ENCODE data around the gene PAK5.

Gene PAK5

GRCh38 chr20:9775176-9775575 lies 63.7 kb downstream of the PAK5 start:
- DNase-seq, result no peak

DNA sequence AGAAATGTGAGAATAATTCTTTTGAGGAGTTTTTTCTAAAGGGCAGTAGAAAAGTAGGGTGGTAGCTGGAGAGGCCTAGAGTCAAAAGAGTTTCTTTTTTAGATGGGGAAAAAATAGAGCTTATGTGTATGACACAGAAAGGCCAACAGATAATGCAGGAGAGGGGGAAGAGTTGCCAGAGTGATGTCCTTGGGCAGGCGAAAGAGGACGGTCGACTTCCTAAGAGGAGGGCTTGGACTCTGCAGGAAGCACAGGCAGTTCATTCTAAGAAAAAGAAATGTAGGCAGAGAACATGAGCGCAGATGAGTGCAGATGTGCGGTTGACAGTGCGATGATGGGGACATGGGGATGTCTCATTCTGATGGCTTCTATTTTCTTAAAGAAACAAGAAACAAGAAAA lies 68.9 kb downstream of the PAK5 start:
- DNase-seq, result no peak

DNA sequence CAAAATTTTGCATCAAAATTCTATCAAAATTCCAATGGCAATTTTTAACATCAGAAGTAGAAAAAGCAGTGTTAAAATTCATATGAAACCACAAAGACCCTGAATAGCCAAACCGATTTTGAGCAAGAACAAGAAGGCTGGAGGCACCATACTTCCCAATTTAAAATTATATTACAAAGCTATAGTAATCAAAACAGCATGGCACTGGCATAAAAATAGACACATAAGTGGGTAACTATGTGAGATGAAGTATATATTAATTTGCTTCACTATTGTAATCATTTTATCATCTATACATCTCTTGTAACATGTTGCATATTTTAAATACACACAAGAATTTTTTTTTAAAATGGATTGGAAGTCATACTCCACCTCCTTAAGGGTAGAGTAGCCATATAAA lies 77.4 kb downstream of the PAK5 start:
- DNase-seq, result no peak

- DNase-seq, result no peak
Observed at GRCh38 chr20:9759392-9759791, 79.5 kb downstream of the PAK5 start.

- DNase-seq, result no peak
Observed at GRCh38 chr20:9758752-9759151, 80.1 kb downstream of the PAK5 start.

DNA sequence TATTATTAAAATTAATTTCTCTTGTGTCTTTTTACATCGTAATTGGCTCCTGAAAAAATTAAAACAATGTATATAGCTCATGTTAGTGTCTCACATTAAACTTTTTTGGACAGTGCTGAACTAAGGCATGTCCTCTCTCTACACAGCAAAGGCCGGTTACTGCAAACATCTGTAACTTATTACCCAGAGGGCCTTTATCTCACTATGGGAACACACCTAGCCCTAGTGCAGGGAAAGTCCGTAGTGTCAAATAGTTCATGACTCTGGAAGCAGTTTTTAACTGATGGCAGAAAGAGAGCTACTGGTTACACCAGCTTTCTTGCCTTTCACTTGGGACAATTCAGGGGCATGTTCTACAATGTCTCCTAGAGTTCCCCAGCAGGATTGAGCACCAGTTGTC lies 82.2 kb downstream of the PAK5 start:
- no peak for DNase-seq

- DNase-seq, result no peak
Observed at GRCh38 chr20:9755301-9755700, 83.6 kb downstream of the PAK5 start.

- no peak for DNase-seq
Observed at GRCh38 chr20:9744551-9744950, 94.3 kb downstream of the PAK5 start.

DNA sequence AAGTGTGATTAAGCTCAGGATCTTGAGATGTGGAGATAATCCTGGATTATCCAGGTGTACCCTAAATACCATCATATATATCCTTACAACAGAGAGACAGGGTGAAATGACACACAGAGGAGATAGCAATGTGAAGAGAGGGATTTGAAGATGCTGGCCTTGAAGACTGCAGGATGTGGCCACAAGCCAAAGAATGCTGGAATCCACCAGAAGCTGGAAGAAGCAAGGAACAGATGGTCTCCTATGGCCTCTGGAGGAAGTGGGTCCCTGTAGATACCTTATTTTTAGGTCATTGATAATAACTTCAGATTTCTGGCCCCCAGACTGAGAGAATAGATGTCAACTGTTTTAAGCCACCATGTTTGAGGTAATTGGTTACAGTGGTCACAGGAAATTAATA lies 95.0 kb downstream of the PAK5 start:
- DNase-seq, result no peak

GRCh38 chr20:9742821-9743220 lies 96.1 kb downstream of the PAK5 start:
- no peak for DNase-seq

DNA sequence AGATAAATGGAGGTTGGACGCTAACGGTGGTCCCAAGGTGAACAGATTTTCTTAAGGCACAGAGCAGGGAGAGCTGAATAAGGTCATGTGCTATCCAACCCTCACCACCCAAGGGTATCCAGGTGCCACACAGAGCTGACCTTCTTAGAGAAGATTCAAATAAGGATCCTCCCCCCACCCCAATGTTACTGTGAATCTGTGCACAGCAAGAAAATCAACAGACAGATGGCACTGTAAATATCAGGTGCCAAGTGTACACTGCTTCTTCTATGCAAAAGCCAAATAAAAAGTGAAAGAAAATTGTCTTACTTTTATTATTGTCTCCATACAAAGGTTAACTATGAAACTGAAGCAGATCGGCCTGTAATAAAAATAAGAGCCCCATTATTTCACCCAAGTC lies 96.9 kb downstream of the PAK5 start:
- no peak for DNase-seq

DNA sequence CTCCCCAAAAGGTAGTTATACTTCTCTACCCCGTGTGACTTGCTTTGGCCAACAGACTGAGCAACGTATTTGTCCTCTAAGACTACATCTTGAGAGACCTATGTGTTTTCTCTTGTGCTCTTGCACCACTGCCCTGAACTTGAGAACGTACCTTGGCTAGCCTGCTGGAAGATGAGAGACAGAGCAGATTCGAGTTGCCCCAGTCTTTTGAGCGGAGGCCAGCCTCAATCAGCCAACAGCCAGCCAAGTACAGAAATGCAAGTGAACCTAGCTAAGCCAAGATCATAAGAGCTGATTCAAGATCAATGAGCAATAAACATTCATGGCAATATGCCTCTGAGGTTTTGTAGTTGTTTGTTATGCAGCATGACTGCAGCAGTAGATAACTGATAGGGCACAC lies 98.4 kb downstream of the PAK5 start:
- DNase-seq, result no peak

- no peak for DNase-seq
Observed at GRCh38 chr20:9739991-9740390, 98.9 kb downstream of the PAK5 start.

- DNase-seq, result no peak
Observed at GRCh38 chr20:9736373-9736772, 102.5 kb downstream of the PAK5 start.

DNA sequence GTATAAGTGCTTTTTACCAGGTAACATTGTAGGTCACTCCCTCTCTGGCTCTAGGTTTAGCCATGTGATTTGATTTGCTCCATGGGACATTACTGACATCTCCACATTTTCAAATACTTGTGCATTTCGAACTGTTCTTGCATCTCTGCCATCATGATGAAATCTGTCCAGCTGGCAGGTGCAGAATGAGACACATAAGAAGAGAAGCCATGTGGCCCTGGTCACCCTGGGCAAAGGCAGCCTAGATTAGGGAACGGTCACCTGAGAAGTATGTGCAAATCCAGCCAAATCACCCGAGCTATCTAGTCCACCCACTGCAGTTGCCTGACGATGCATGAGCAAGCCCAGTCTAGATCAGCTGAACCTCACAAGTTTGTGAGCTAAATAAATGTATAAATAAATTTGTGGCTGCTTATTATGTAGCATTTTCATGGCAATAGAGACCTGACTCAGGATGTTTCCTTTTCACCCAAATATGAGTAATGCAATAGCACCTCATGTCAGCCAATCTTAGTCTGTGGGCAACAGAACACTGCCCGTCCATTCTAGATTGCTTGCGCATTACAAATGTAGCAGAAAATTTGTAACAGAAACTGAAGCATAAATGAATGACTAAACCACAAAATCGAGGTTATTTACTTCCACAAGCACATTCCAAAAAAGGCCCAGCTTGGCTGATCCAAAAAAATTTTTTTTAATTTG lies 115.2 kb downstream of the PAK5 start:
- DNase-seq, result no peak

DNA sequence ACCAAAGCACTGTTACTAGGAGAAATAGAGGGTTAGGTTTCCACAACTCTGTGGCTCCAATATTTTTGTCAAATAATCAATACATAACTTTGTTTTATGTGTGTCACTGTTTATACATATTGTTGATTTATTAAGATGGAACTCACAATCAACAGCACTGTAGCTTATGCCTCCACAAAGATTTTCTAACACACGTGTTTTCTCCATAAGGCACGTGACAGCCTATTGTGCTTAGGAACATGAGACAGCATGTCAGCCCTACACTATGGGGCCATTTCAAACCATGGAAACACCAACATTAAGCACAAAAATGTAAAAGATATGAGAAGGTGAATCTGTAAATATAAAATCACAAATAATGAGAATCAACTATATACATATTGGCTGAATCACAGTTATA lies 127.0 kb downstream of the PAK5 start:
- DNase-seq, result no peak

DNA sequence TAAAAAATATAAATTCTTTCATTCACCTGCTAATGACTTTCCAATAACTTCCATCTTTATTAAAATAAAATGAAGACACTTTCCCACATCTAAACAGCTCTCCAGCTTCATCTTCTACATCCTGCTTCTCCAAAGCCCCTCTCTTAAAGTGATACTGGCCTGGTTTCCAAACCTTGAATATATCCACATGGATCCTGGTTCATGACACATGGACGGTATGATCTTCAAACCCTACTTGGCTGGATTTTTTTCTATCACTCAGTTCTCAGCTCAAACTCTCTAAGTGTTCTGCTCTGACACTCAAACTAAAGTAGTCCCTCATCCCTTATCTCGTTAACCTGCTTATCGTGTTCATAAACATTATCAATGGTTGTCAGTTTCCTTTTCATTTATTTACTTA lies 128.2 kb downstream of the PAK5 start:
- no peak for DNase-seq

DNA sequence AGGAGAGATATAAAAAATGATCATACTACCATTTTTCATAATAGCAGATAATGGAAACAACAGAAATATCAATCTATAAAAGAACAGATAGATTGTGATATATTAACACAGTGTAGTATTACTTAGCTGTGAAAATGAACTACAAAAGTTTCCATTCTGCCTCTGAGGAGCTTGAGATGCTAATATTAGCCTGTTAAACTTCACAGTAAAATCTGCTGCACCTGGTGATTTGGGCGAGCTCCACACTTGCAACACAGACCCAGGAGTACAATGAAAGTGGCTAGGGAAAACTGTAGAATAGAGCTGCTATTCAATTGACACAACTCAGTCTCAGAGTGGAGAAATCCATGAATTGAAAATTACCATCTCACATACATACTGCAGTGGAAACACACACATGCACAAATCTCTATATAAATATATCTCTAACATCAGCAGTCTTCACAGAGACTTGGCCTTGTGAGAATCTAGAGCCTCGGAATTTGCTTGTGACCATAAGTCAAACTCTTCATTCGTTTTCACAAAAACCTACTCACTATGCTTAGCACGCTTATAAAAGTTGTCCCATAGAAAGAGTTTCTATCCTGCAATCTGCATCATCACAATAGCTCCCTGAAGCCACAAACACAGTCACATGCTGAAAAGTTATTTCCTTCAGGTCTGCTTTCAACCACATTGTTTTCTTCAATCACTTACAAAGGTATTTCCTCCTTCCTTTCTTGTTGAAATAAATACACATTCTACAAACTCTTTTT lies 133.0 kb downstream of the PAK5 start:
- DNase-seq, result no peak

GRCh38 chr20:9699181-9699580 lies 139.7 kb downstream of the PAK5 start:
- DNase-seq, result no peak

GRCh38 chr20:9689041-9689440 lies 149.8 kb downstream of the PAK5 start:
- DNase-seq, result no peak

GRCh38 chr20:9686866-9687265 lies 152.0 kb downstream of the PAK5 start:
- no peak for DNase-seq

DNA sequence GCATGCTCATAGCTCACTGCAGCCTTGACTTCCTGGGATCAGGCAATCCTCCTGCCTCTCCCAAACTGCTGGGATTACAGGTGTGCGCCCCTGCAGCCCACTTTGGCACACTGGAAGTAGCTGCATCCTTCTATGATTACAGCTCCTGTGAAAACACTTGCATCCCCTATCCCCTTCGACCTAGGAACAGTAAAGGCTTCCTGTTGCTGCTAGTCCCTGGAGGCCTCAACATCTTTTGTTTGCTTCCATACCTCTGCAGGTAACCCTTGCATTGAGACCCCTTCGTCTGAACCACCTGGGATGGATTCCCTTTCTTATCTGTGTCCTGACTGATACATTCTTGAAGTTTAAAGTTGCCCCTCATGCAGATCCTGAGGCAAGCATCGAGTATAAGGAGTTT lies 152.4 kb downstream of the PAK5 start:
- no peak for DNase-seq

DNA sequence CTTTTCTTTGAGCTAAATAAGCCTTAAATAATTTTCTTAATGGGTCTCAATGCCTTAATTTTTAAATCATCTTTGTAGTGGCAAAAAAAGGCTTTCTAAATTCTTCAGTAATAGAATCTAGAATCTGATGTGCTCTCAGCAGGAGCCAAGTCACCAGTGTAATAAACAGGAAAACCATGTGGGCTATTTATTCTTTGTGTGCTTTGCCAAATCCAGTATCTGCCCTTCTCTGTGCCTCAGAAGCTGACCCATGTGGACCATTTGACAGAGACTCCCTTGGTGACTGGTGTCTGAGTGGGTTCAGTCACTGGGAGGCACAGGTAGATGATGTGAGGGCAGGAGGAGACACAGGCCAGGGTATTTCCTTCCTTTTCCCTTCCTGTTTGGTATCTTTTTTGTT lies 152.9 kb downstream of the PAK5 start:
- DNase-seq, result no peak

DNA sequence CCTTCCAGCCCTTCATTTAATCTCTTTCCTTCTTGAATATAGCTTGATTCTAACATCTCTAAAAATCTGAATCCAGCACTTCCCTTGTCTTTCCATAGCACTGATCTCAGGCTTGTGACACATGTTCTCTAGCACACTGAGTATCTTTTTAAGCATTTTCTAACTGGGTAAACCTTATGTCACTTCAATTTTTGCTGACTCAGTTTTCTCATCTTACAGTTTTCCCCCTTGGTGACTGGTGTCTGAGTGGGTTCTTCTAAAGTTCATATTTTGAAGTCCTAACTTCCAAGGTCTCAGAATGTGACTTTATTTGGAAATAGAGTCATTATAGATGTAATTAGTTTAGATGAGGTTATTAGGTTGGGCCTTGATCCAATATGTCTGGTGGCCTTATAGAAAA lies 153.9 kb downstream of the PAK5 start:
- no peak for DNase-seq

DNA sequence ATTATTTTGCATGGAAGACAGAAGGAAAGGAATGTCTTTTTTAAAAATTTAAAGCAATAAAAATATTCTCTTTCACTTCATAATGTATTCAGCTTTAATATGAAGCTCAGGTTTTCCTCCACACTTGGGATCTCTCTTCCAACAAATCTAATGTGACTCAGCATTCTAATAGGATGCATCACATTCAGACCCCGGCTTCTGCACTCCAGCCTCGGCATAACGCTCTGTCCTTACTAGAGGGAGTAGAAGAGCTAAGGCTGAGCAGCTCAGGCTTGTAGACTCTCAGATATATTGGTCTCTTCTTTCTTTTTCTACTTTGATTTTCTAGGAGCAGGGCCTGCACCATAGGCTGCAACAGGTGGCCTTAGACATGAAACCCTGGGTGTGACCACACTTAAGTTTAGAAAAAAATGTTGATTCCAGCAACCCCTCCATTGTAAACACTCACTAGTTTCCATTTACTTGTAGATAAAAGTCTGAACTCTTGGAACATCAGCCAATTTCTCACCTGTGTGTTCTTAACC lies 161.7 kb downstream of the PAK5 start:
- DNase-seq, result no peak
